SKM-1 treated with dmso at 0.1 percent for 144 hours (cell line): Measurements from ENCODE around the gene HDAC1.

Experiments
- DNase-seq: peaks from one replicate; lab custom pipeline; 2025; ENCODE audit not compliant: unreplicated experiment; lab: John Stamatoyannopoulos, UW

HDAC1 gene

DNA sequence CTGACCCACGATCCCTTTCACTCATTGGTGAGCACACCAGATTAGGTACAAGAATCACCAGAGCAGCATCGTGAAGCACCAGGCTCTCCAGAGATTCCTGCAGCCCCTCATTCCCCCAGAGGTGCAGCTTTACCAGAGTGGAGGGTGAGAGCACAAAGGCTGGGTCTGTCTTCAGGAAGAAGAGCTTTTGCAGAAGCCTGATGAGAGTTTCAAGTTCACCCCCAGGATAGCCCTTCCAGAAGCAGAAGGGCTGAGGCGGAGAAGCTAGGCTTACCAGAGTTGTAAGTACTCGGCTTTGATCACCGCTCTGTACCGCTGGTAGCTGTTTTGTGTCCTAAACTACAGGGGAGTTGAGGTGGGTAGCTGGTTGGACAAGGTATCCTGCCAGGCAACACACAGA is 73.6 kb downstream of the HDAC1 start:
- no peak for DNase-seq

DNA sequence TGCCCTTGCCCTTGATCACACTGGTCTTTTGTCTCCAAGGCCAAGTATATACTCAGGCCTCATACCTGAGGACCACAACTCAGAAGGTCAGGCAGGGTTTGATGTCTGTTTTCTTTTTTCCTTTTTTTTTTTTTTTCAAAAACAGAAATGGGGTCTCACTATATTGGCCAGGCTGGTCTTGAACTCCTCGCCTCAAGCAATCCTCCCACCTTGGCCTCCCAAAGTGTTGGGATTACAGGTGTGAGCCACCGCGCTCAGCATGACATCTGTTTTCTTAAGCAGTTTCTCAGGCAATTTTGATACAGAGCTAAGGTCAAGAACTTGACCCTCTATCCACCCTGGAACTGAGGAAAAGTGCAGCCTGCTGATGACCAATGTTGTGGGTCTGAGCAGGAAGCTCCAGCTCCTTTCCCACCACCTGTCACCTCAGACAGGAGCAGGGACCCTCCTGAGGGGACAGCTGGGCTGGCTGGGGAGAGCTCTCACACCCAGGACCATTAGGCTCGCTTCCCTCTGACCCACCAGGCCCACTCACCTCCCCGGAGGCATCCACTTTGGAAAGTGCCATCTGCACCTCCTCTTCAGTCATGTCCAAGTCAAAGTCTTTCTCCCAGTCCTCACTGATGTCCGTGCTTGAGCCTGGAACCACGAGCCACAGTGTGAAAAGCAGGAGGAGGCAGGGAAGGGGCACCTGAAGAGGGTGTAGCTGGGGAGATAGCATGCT is 76.2 kb downstream of the HDAC1 start:
- no peak for DNase-seq

GRCh38 chr1:32372149-32372756 is 80.4 kb downstream of the HDAC1 start:
- DNase-seq: peak; percentile 80

- DNase-seq: no peak
These were observed 82.2 kb downstream of the HDAC1 start for GRCh38 chr1:32373996-32374592.

DNA sequence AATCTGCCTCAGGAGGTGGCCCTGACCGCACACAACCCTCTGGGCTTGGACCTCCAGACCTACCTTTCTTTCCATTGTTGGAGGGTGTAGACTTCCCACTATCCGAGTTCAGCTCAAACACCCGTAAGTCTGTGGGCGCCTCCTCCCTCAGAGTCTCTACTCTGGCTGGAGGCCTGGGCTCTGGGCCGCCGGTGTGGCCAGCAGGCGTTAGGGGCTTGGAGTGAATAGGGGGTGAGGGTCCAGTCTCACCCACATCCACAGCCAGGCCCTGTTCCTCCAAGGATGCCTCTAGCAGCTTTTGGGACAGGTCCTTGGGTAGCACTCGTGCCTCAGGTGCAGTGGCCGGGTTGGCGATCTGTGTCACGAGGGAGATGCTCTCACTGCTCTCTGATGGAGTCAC is 84.3 kb downstream of the HDAC1 start:
- no peak for DNase-seq

DNA sequence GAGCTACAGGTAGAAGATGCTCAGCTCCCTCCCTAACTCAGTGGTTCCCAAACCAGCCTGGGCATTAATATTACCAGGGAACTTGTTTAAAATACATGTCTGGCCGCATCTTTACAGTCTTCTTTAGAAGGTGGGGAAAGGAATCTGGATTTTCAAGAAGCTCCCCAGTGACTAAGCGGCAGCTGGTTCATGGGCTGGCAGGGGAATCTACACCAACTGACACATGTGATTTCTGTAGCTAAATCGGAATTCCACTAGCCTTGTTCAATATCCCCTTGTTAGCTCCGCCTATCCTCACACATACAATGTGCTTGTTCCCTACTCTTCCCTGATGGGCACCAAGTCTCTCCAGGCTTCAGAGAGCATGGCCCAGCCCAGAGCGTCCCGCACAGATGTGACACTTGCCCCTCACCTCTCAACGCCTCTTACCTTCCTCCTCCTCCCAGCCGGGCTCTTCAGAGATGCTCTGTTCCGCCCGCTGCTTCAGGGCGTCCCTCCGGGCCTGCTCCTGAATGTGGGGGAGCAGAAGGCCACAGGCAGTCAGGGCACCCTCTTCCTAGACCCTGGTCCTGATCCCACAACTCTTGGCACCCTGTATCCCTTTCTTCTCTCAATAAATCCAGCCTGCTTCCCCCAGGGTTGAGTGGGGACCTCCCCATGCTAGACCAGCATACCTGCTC is 85.8 kb downstream of the HDAC1 start:
- no peak for DNase-seq

DNA sequence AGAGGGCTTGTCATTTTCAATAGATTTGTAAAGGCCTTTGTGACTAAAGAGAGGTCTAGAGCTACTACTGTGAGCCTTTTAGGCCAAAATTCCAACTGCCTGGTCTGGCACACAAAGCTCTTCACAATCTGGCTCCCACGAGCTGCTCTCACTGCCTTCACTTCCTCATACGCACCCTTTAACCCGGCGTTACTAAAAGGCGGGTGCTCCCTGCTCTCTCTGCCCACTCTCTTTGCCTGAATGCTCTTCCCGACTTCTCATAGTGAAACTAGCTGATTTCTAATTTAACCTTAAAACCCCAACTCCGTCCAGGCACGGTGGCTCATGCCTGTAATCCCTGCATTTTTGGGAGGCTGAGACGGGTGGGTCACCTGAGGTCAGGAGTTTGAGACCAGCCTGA is 88.2 kb downstream of the HDAC1 start:
- DNase-seq: no peak
